Neural progenitor cell (in vitro differentiated cells): ENCODE results near the gene C4orf50. TPM values are rescaled to one million over a fixed set of nuclear protein-coding genes. Genes with fewer than 3 reads are reported as not detected.

Experiments
- DNase-seq: peaks from one replicate; pipeline ENCODE4 v3.0.0-alpha.2; 2016; ENCODE audit warnings: low spot score
- H2AFZ ChIP-seq: fragments of 200-600 bp; sonication (generic); replicated peaks from 2 replicates; pipeline ENCODE4 v1.6.1; 2016; ENCODE audit warnings: antibody characterized with exemption
- H3F3A ChIP-seq: fragments of 200-600 bp; sonication (generic); 2 replicates; pipeline ENCODE4 v1.6.1; 2016; ENCODE audit warnings: antibody characterized with exemption, low read depth
- H3K27ac ChIP-seq: fragments of 200-600 bp; sonication (generic); 2 replicates; pipeline ENCODE4 v1.5.1; 2016; ENCODE audit warnings: mild to moderate bottlenecking
- H3K27me3 ChIP-seq: fragments of 200-600 bp; sonication (generic); 2 replicates; pipeline ENCODE4 v1.6.1; 2016; ENCODE audit warnings: mild to moderate bottlenecking, moderate library complexity
- H3K36me3 ChIP-seq: fragments of 200-600 bp; sonication (generic); 2 replicates; pipeline ENCODE4 v1.5.1; 2016
- H3K4me1 ChIP-seq: fragments of 200-600 bp; sonication (generic); 2 replicates; pipeline ENCODE4 v1.6.1; 2016; ENCODE audit warnings: mixed run types
- H3K4me2 ChIP-seq: fragments of 200-600 bp; sonication (generic); 2 replicates; pipeline ENCODE4 v1.6.1; 2016
- H3K4me3 ChIP-seq: fragments of 200-600 bp; sonication (generic); 2 replicates; pipeline ENCODE4 v1.5.1; 2016
- H3K79me2 ChIP-seq: fragments of 200-600 bp; sonication (generic); 2 replicates; pipeline ENCODE4 v1.6.1; 2016; ENCODE audit warnings: low read depth
- H3K9ac ChIP-seq: fragments of 200-600 bp; sonication (generic); 2 replicates; pipeline ENCODE4 v1.6.1; 2016
- H3K9me3 ChIP-seq: fragments of 200-600 bp; sonication (generic); 2 replicates; pipeline ENCODE4 v1.5.1; 2016; ENCODE audit warnings: low read depth
- H4K20me1 ChIP-seq: fragments of 200-600 bp; sonication (generic); 2 replicates; pipeline ENCODE4 v1.6.1; 2016; ENCODE audit warnings: low read depth
- H3K27ac Mint-ChIP-seq: 3 replicates; pipeline ENCODE4 v1.8.0; 2021; ENCODE audit warnings: mixed read lengths
- H3K27me3 Mint-ChIP-seq: 2 replicates; pipeline ENCODE4 v1.8.0; 2022; ENCODE audit warnings: low read depth, mild to moderate bottlenecking, inconsistent platforms, moderate library complexity, mixed read lengths; ENCODE audit not compliant: insufficient read depth
- H3K36me3 Mint-ChIP-seq: 3 replicates; pipeline ENCODE4 v1.8.0; 2021; ENCODE audit warnings: mixed read lengths
- H3K4me1 Mint-ChIP-seq: 3 replicates; pipeline ENCODE4 v1.8.0; 2021; ENCODE audit warnings: mixed read lengths
- H3K4me3 Mint-ChIP-seq: 3 replicates; pipeline ENCODE4 v1.8.0; 2021; ENCODE audit warnings: mild to moderate bottlenecking, moderate library complexity, mixed read lengths
- H3K9me3 Mint-ChIP-seq: 3 replicates; pipeline ENCODE4 v1.8.0; 2020; ENCODE audit warnings: mixed read lengths
- EZH2 ChIP-seq: fragments of 200-600 bp; sonication (generic); IDR thresholded peaks from 2 replicates; pipeline ENCODE4 v1.6.1; 2017; ENCODE audit warnings: antibody characterized with exemption, mild to moderate bottlenecking, moderate library complexity
- EZH2phosphoT487 ChIP-seq: fragments of 200-600 bp; sonication (generic); IDR thresholded peaks from 2 replicates; pipeline ENCODE4 v1.6.1; 2017; ENCODE audit warnings: antibody characterized with exemption
- total RNA-seq: library from RNA; depleted of rRNA; stranded (reverse); fragments of >200 nt; gene quantifications from 2 replicates; pipeline ENCODE4 v1.2.3, GENCODE V29; 2015; ENCODE audit warnings: low replicate concordance
- TF ChIP-seq, protein P1 (sequence below): fragments of 200-600 bp; sonication (generic); IDR thresholded peaks from 2 replicates; pipeline ENCODE4 v1.5.1; 2017; ENCODE audit warnings: antibody characterized with exemption, mild to moderate bottlenecking

C4orf50 gene
- total RNA-seq, 1 donor from 2014 or later: 0.32 TPM

GRCh38 chr4:5899881-5900280, 118.3 kb downstream of the C4orf50 start:
- DNase-seq: no peak
- peaks cover 2% of the 10 kb centered on the region for H3K9me3 Mint-ChIP-seq
- H3K36me3 ChIP-seq: no peaks in the 10 kb centered on the region
- H3K4me2 ChIP-seq: no peak overlapping the region
- H3F3A ChIP-seq: no peaks in the 10 kb centered on the region
- H3K79me2 ChIP-seq: no peaks in the 10 kb centered on the region
- H3K9me3 ChIP-seq: no peaks in the 10 kb centered on the region
- H3K27me3 Mint-ChIP-seq: peaks cover 20% of the 10 kb centered on the region
- no peak overlapping the region for H3K4me3 ChIP-seq
- no peak overlapping the region for H2AFZ ChIP-seq
- H3K4me1 Mint-ChIP-seq: no peaks in the 10 kb centered on the region
- H3K27me3 ChIP-seq: peaks cover 100% of the 10 kb centered on the region
- no peak overlapping the region for H3K4me3 Mint-ChIP-seq
- no peak overlapping the region for H3K27ac ChIP-seq
- H4K20me1 ChIP-seq: peaks cover 3% of the 10 kb centered on the region
- no peak overlapping the region for H3K27ac Mint-ChIP-seq
- no peaks in the 10 kb centered on the region for H3K36me3 Mint-ChIP-seq
- H3K9ac ChIP-seq: no peak overlapping the region
- peaks cover 6% of the 10 kb centered on the region for H3K4me1 ChIP-seq
- TF ChIP-seq EZH2 (no peak), EZH2phosphoT487 (no peak)

DNA sequence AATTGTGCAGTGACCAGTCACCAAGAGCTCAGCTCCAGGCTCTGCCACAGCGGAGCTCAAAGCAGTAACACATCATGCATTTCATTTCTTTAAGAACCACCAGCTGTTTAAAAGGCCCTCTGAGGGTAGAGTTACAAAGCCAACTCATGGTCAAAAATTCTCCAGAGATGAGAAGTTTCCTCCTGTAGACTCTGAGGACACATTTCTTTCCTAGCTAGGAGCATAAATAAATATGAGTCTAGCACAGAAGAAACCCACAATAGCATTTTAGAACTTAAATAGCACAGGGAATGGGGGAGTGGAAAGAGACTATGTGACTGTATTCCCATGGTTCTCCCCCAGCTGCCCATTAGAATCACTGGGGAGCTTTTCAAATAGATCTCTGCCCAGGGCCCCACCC, 118.8 kb downstream of the C4orf50 start:
- H3F3A ChIP-seq: no peaks in the 10 kb centered on the region
- DNase-seq: no peak
- H3K9me3 ChIP-seq: no peaks in the 10 kb centered on the region
- TF ChIP-seq EZH2phosphoT487 (no peak), EZH2 (no peak)
- TF ChIP-seq, protein P1, sequence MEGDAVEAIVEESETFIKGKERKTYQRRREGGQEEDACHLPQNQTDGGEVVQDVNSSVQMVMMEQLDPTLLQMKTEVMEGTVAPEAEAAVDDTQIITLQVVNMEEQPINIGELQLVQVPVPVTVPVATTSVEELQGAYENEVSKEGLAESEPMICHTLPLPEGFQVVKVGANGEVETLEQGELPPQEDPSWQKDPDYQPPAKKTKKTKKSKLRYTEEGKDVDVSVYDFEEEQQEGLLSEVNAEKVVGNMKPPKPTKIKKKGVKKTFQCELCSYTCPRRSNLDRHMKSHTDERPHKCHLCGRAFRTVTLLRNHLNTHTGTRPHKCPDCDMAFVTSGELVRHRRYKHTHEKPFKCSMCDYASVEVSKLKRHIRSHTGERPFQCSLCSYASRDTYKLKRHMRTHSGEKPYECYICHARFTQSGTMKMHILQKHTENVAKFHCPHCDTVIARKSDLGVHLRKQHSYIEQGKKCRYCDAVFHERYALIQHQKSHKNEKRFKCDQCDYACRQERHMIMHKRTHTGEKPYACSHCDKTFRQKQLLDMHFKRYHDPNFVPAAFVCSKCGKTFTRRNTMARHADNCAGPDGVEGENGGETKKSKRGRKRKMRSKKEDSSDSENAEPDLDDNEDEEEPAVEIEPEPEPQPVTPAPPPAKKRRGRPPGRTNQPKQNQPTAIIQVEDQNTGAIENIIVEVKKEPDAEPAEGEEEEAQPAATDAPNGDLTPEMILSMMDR: no peak
- H2AFZ ChIP-seq: no peak overlapping the region
- Mint-ChIP-seq H3K36me3 (no peaks in the 10 kb centered on the region), H3K27me3 (peaks cover 24% of the 10 kb centered on the region), H3K9me3 (peaks cover 2% of the 10 kb centered on the region), H3K27ac (no peak overlapping the region), H3K4me3 (no peak overlapping the region), H3K4me1 (no peaks in the 10 kb centered on the region)
- peaks cover 5% of the 10 kb centered on the region for H3K4me1 ChIP-seq
- H3K4me2 ChIP-seq: no peak overlapping the region
- H3K27ac ChIP-seq: no peak overlapping the region
- H3K4me3 ChIP-seq: no peak overlapping the region
- peaks cover 3% of the 10 kb centered on the region for H4K20me1 ChIP-seq
- H3K79me2 ChIP-seq: no peaks in the 10 kb centered on the region
- H3K9ac ChIP-seq: no peak overlapping the region
- H3K36me3 ChIP-seq: no peaks in the 10 kb centered on the region
- peaks cover 100% of the 10 kb centered on the region for H3K27me3 ChIP-seq

- Mint-ChIP-seq H3K36me3 (no peaks in the 10 kb centered on the region), H3K4me1 (peaks cover 4% of the 10 kb centered on the region), H3K27ac (no peak overlapping the region), H3K9me3 (peaks cover 6% of the 10 kb centered on the region), H3K27me3 (peaks cover 36% of the 10 kb centered on the region), H3K4me3 (no peak overlapping the region)
- Histone ChIP-seq H3K27me3 (peaks cover 99% of the 10 kb centered on the region), H3F3A (no peaks in the 10 kb centered on the region), H3K4me3 (no peak overlapping the region), H3K27ac (no peak overlapping the region), H3K36me3 (no peaks in the 10 kb centered on the region), H3K4me1 (peaks cover 8% of the 10 kb centered on the region), H3K9me3 (no peaks in the 10 kb centered on the region), H3K79me2 (no peaks in the 10 kb centered on the region), H3K9ac (no peak overlapping the region), H4K20me1 (peaks cover 8% of the 10 kb centered on the region), H2AFZ (no peak overlapping the region), H3K4me2 (no peak overlapping the region)
- no peak for DNase-seq
- TF ChIP-seq EZH2phosphoT487: no peak
- no peak for TF ChIP-seq EZH2
- TF ChIP-seq, protein P1: no peak
Measured at GRCh38 chr4:5897674-5898073, 120.6 kb downstream of the C4orf50 start.

DNA sequence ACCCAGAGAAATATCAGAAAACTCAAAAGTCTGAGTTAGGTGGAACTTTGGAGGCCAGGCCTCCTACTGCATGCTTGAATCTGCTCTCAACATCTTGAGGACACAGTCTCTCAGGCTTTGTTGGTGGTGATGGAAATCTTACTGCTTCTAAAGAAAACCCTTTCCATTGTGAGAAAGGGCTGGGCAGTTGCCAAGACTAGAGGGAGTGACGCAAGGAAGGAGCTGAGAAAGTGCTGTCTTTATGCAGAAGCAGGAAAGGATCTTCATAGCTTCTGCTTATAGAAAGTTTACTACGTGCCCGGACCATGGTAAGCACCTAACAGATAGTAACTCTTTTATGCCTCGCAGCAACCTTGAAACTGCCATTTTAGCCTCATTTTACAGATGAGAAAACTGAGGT, 122.9 kb downstream of the C4orf50 start:
- H3K27me3 ChIP-seq: peaks cover 99% of the 10 kb centered on the region
- H3K4me1 ChIP-seq: peaks cover 6% of the 10 kb centered on the region
- H3F3A ChIP-seq: peaks cover 16% of the 10 kb centered on the region
- no peak overlapping the region for H2AFZ ChIP-seq
- no peaks in the 10 kb centered on the region for H3K36me3 ChIP-seq
- H3K9me3 Mint-ChIP-seq: peaks cover 6% of the 10 kb centered on the region
- H3K4me2 ChIP-seq: no peak overlapping the region
- no peak for TF ChIP-seq EZH2phosphoT487
- TF ChIP-seq, protein P1: no peak
- TF ChIP-seq EZH2: no peak
- no peak overlapping the region for H3K4me3 ChIP-seq
- H3K36me3 Mint-ChIP-seq: no peaks in the 10 kb centered on the region
- no peaks in the 10 kb centered on the region for H3K79me2 ChIP-seq
- H3K4me1 Mint-ChIP-seq: peaks cover 8% of the 10 kb centered on the region
- H3K27ac Mint-ChIP-seq: no peak overlapping the region
- no peak for DNase-seq
- H3K27ac ChIP-seq: no peak overlapping the region
- peaks cover 42% of the 10 kb centered on the region for H3K27me3 Mint-ChIP-seq
- H3K4me3 Mint-ChIP-seq: no peak overlapping the region
- no peak overlapping the region for H3K9ac ChIP-seq
- no peaks in the 10 kb centered on the region for H3K9me3 ChIP-seq
- H4K20me1 ChIP-seq: peaks cover 24% of the 10 kb centered on the region
